Adrenal gland (tissue), 12 donors: ENCODE results near the gene SERTM1. TPM values are rescaled to one million over a fixed set of nuclear protein-coding genes. Genes with fewer than 3 reads are reported as not detected.

Source experiments
- DNase-seq, 7 donors: peaks; one replicate each; pipeline ENCODE4 v3.0.0-alpha.2; 2019 to 2020
- H3K27ac ChIP-seq, 5 donors: fragments of 200-600 bp; sonication (generic) in 4 of 5; 1 replicate in 3 of 5; 2 replicates in 2 of 5; pipeline versions ENCODE4 v1.5.1 to v1.8.0; 2016 to 2020; ENCODE audit warnings: mild to moderate bottlenecking in 1 of 5
- H3K27me3 ChIP-seq: fragments of 200-600 bp; 2 replicates; pipeline ENCODE4 v1.8.0; 2021
- H3K36me3 ChIP-seq, 2 donors: fragments of 200-600 bp; replicated peaks in 1 of 2; 1 replicate in 1 of 2; 2 replicates in 1 of 2; pipeline versions ENCODE4 v1.5.1 to v1.8.0; 2018 to 2022
- H3K4me1 ChIP-seq, 2 donors: fragments of 200-600 bp; replicated peaks in 1 of 2; 1 replicate in 1 of 2; 2 replicates in 1 of 2; pipeline versions ENCODE4 v1.5.1 to v1.8.0; 2018 to 2021
- H3K4me3 ChIP-seq, 4 donors: fragments of 200-600 bp; sonication (generic) in 3 of 4; one replicate each; pipeline ENCODE4 v1.5.1; 2016 to 2018
- H3K9me3 ChIP-seq, 3 donors: fragments of 200-600 bp; sonication (generic) in 1 of 3; replicated peaks in 1 of 3; 1 replicate in 2 of 3; 2 replicates in 1 of 3; pipeline versions ENCODE4 v1.5.1 to v1.8.0; 2016 to 2021
- CTCF ChIP-seq, 6 experiments: fragments of 450-650 bp in 4 of 6; fragments of 200-600 bp in 2 of 6; sonication (generic) in 1 of 6; IDR thresholded peaks; 1 replicate in 5 of 6; 2 replicates in 1 of 6; pipeline versions ENCODE4 v1.5.1 to v1.8.0; 2016 to 2021; ENCODE audit warnings: antibody characterized with exemption in 6 of 6, mild to moderate bottlenecking in 2 of 6, moderate library complexity in 1 of 6
- POLR2A ChIP-seq, 2 donors: fragments of 450-650 bp; IDR thresholded peaks; one replicate each; pipeline ENCODE4 v1.6.1; 2017; ENCODE audit warnings: antibody characterized with exemption in 2 of 2, mild to moderate bottlenecking in 2 of 2, moderate library complexity in 1 of 2
- WGBS, 4 donors: extraction: QIAGEN DNeasy Blood & Tissue Kit in 2 of 4; methylation state at CpG; one replicate each; pipeline versions ENCODE4 v1.1.5 to v1.1.7; 2013 to 2017; 5-methylcytosine and 5-hydroxymethylcytosine counted together
- intact Hi-C, 2 donors: fragments of 100-400 bp; cut with DNase I; formaldehyde crosslinking; loops; one replicate each; pipeline versions ENCODE4 v1.14.1 to v1.15.0; 2022 to 2023
- polyA plus RNA-seq, 3 donors: library from polyadenylated mRNA; stranded (reverse); fragments of 200-250 nt in 2 of 3; fragments of 350-450 nt in 1 of 3; fragmentation: Illumina TruSeq in 1 of 3; extraction: RNeasy Lipid Tissue Mini Kit (QIAGEN cat#74804) in 1 of 3; gene quantifications; one replicate each; pipeline ENCODE4 v1.2.3, GENCODE V29; 2013 to 2014
- total RNA-seq, 9 donors: library from RNA; depleted of rRNA in 4 of 9; stranded (reverse); fragments of >200 nt in 4 of 9; fragments of 120-200 nt in 1 of 9; fragmentation: NEBNext Ultra II Directional in 1 of 9; extraction: Animal tissue kit (Norgen Biotek cat#: 25700) in 1 of 9; gene quantifications; one replicate each; pipeline versions ENCODE4 v1.1.0 to v1.2.4, GENCODE V29; 2013 to 2023
- donor health status: healthy with polysubstance abuse.
- donor health status: Bipolar disorder and iron deficiency.
- donor health status: DM: yes; HTN: yes; CAD: no.
- donor health status: DM: no; HTN: no; CAD: no.
- donor health status: DM: no; HTN: no; CAD: no.
- donor health status: DM: yes; HTN: yes; CAD: no.

SERTM1 gene
- total and polyA plus RNA-seq, 12 donors = 0.07 to 3.5 (median 0.61) TPM; not detected in 1

- intact Hi-C loops = no loop called here
- WGBS, 4 donors = 21 to 42% (median 39%) methylated on average over 1 of the region's 1 CpG
- H3K4me1 ChIP-seq = no peaks in the 10 kb centered on the region
- H3K27ac ChIP-seq = no peak overlapping the region
- TF ChIP-seq POLR2A (IDR thresholded peaks at IDR 0.05) (no peak), CTCF (IDR thresholded peaks at IDR 0.05) (no peak)
- no peak overlapping the region for H3K4me3 ChIP-seq
- no peaks in the 10 kb centered on the region for H3K27me3 ChIP-seq
- H3K9me3 ChIP-seq = no peaks in the 10 kb centered on the region
- no peaks in the 10 kb centered on the region for H3K36me3 ChIP-seq
- DNase-seq = no peak
These were observed 34.2 kb upstream of the SERTM1 start for GRCh38 chr13:36639610-36640009.

GRCh38 chr13:36650611-36651010 lies 23.2 kb upstream of the SERTM1 start:
- Histone ChIP-seq H3K4me1 (no peaks in the 10 kb centered on the region), H3K9me3 (no peaks in the 10 kb centered on the region), H3K27me3 (no peaks in the 10 kb centered on the region), H3K4me3 (no peak overlapping the region), H3K27ac (no peak overlapping the region), H3K36me3 (no peaks in the 10 kb centered on the region)
- 77 to 92% (median 91%) methylated on average over 1 of the region's 1 CpG for WGBS, 4 donors
- intact Hi-C loops = no loop called here
- no peak for TF ChIP-seq POLR2A (IDR thresholded peaks at IDR 0.05)
- no peak for TF ChIP-seq CTCF (IDR thresholded peaks at IDR 0.05)
- DNase-seq = no peak

GRCh38 chr13:36665630-36666029 lies 8.2 kb upstream of the SERTM1 start:
- no peaks in the 10 kb centered on the region for H3K27me3 ChIP-seq
- H3K9me3 ChIP-seq = no peaks in the 10 kb centered on the region
- no peak overlapping the region for H3K4me3 ChIP-seq
- no peaks in the 10 kb centered on the region for H3K36me3 ChIP-seq
- no peaks in the 10 kb centered on the region for H3K4me1 ChIP-seq
- 77 to 86% (median 80%) methylated on average over 3 of the region's 3 CpGs for WGBS, 4 donors
- H3K27ac ChIP-seq = no peak overlapping the region
- DNase-seq = no peak
- intact Hi-C loops = no loop called here
- no peak for TF ChIP-seq POLR2A (IDR thresholded peaks at IDR 0.05)
- TF ChIP-seq CTCF (IDR thresholded peaks at IDR 0.05) = no peak

- Histone ChIP-seq H3K4me3 (no peak overlapping the region), H3K9me3 (no peaks in the 10 kb centered on the region), H3K4me1 (no peaks in the 10 kb centered on the region), H3K36me3 (no peaks in the 10 kb centered on the region), H3K27ac (no peak overlapping the region), H3K27me3 (no peaks in the 10 kb centered on the region)
- DNase-seq = no peak
- intact Hi-C loops = no loop called here
- TF ChIP-seq CTCF (IDR thresholded peaks at IDR 0.05) (no peak), POLR2A (IDR thresholded peaks at IDR 0.05) (no peak)
- 54 to 57% (median 56%) methylated on average over 9 of the region's 9 CpGs for WGBS, 4 donors
These were observed 7.2 kb upstream of the SERTM1 start for GRCh38 chr13:36666477-36667229.
